Stimulated activated CD4-positive, alpha-beta T cell treated with anti-CD3 and anti-CD28 coated beads, Interleukin-2, amount 100 ng/mL, for 24 hours (primary cell): ENCODE data around the gene TBXAS1.
A peak's percentile ranks its signal among the peaks of the same experiment; 100 is the strongest.

Source experiments
- DNase-seq, 2 donors: peaks; one replicate each; pipeline ENCODE4 v3.0.0-alpha.2; 2020

Gene TBXAS1

GRCh38 chr7:139829025-139829774, at the start of gene TBXAS1:
Gene TBXAS1 (plus strand): TSS chr7:139829264. CDS start chr7:139829391, 127 bp downstream.
- peak in 1 of 2 donors; percentile 7 for DNase-seq

- no peak for DNase-seq
Measured at GRCh38 chr7:139782932-139783331, 46.1 kb upstream of the TBXAS1 start.

GRCh38 chr7:139783647-139784385, 45.2 kb upstream of the TBXAS1 start:
- DNase-seq: no peak

GRCh38 chr7:139784648-139785047, 44.4 kb upstream of the TBXAS1 start:
- no peak for DNase-seq

- DNase-seq: no peak
Measured at GRCh38 chr7:139791316-139791715, 37.7 kb upstream of the TBXAS1 start.

GRCh38 chr7:139797607-139798006, 31.5 kb upstream of the TBXAS1 start:
- DNase-seq: no peak

- no peak for DNase-seq
Measured at GRCh38 chr7:139798221-139798620, 30.8 kb upstream of the TBXAS1 start.

- no peak for DNase-seq
Measured at GRCh38 chr7:139798892-139799291, 30.2 kb upstream of the TBXAS1 start.

GRCh38 chr7:139799586-139799985, 29.5 kb upstream of the TBXAS1 start:
- DNase-seq: no peak

- no peak for DNase-seq
Measured at GRCh38 chr7:139804571-139804970, 24.5 kb upstream of the TBXAS1 start.

GRCh38 chr7:139807009-139807408, 22.1 kb upstream of the TBXAS1 start:
- no peak for DNase-seq

GRCh38 chr7:139808427-139808826, 20.6 kb upstream of the TBXAS1 start:
- DNase-seq: no peak

GRCh38 chr7:139808846-139809442, 20.1 kb upstream of the TBXAS1 start:
- no peak for DNase-seq

GRCh38 chr7:139811066-139811465, 18.0 kb upstream of the TBXAS1 start:
- DNase-seq: no peak

GRCh38 chr7:139813151-139813550, 15.9 kb upstream of the TBXAS1 start:
- DNase-seq: no peak

- no peak for DNase-seq
Measured at GRCh38 chr7:139813689-139814088, 15.4 kb upstream of the TBXAS1 start.

GRCh38 chr7:139817249-139817648, 11.8 kb upstream of the TBXAS1 start:
- DNase-seq: no peak

- DNase-seq: no peak
Measured at GRCh38 chr7:139820089-139820488, 9.0 kb upstream of the TBXAS1 start.

GRCh38 chr7:139821349-139822105, 7.5 kb upstream of the TBXAS1 start:
- no peak for DNase-seq

- DNase-seq: no peak
Measured at GRCh38 chr7:139822855-139823254, 6.2 kb upstream of the TBXAS1 start.

GRCh38 chr7:139823959-139824521, 5.0 kb upstream of the TBXAS1 start:
- no peak for DNase-seq

GRCh38 chr7:139825666-139826290, 3.3 kb upstream of the TBXAS1 start:
- DNase-seq: no peak
